ENCODE data around the gene ARHGEF6.

GRCh38 chrX:136778916-136779315, 1.8 kb downstream of the ARHGEF6 start:
- TF ChIP-seq CTCF (conservative IDR thresholded peaks at IDR 0.05; ENCODE audit: low read depth in 2 of 2): no peak
- TF ChIP-seq, protein P1, sequence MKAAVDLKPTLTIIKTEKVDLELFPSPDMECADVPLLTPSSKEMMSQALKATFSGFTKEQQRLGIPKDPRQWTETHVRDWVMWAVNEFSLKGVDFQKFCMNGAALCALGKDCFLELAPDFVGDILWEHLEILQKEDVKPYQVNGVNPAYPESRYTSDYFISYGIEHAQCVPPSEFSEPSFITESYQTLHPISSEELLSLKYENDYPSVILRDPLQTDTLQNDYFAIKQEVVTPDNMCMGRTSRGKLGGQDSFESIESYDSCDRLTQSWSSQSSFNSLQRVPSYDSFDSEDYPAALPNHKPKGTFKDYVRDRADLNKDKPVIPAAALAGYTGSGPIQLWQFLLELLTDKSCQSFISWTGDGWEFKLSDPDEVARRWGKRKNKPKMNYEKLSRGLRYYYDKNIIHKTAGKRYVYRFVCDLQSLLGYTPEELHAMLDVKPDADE (IDR thresholded peaks at IDR 0.05): no peak

Data from GM23338 (cell line).